Amniotic stem cell (primary cell): ENCODE results near the gene HOATZ.

ENCODE experiments used
- DNase-seq: peaks from one replicate; lab custom pipeline; 2025; lab: John Stamatoyannopoulos, UW

Gene HOATZ

GRCh38 chr11:111581341-111581740 lies 66.8 kb downstream of the HOATZ start:
- DNase-seq = no peak

- DNase-seq = no peak
Observed at GRCh38 chr11:111582163-111582562, 67.6 kb downstream of the HOATZ start.

- DNase-seq = no peak
Observed at GRCh38 chr11:111582881-111583280, 68.3 kb downstream of the HOATZ start.

GRCh38 chr11:111585371-111585770 lies 70.8 kb downstream of the HOATZ start:
- no peak for DNase-seq

GRCh38 chr11:111586388-111586831 lies 71.8 kb downstream of the HOATZ start:
- no peak for DNase-seq
